Skeletal muscle tissue (tissue), 4 donors: ENCODE measurements around the gene SCN1B. TPM values are rescaled to one million over a fixed set of nuclear protein-coding genes. Genes with fewer than 3 reads are reported as not detected.
"Not testable (repeated sequence)": the region's sequence is repeated elsewhere in the genome, so short reads cannot be mapped to it uniquely, and the experiment has no call there.

Experiments
- H3K27ac ChIP-seq: one replicate; pipeline ENCODE4 v1.7.0; 2013; ENCODE audit warnings: mild to moderate bottlenecking, low read depth, low read length, inconsistent platforms
- H3K27me3 ChIP-seq, 3 donors: one replicate each; pipeline ENCODE4 v1.7.0; 2013; ENCODE audit warnings: low read length in 3 of 3; ENCODE audit not compliant: control insufficient read depth in 3 of 3, insufficient read depth in 3 of 3
- H3K36me3 ChIP-seq, 3 donors: one replicate each; pipeline ENCODE4 v1.7.0; 2013; ENCODE audit warnings: low read length in 3 of 3; ENCODE audit not compliant: control insufficient read depth in 3 of 3, insufficient read depth in 3 of 3
- H3K4me1 ChIP-seq, 3 donors: one replicate each; pipeline ENCODE4 v1.7.0; 2013; ENCODE audit warnings: low read length in 3 of 3, mild to moderate bottlenecking in 3 of 3; ENCODE audit not compliant: control insufficient read depth in 3 of 3, insufficient read depth in 3 of 3
- H3K4me3 ChIP-seq, 3 donors: one replicate each; pipeline ENCODE4 v1.7.0; 2013; ENCODE audit warnings: low read length in 3 of 3
- H3K9ac ChIP-seq, 3 donors: one replicate each; pipeline ENCODE4 v1.7.0; 2013; ENCODE audit warnings: low read length in 3 of 3, mild to moderate bottlenecking in 3 of 3, moderate library complexity in 2 of 3, low read depth in 1 of 3
- H3K9me3 ChIP-seq, 3 donors: one replicate each; pipeline ENCODE4 v1.7.0; 2013; ENCODE audit warnings: low read length in 3 of 3; ENCODE audit not compliant: control insufficient read depth in 3 of 3
- total RNA-seq: library from RNA; depleted of rRNA; stranded (reverse); fragments of >200 nt; gene quantifications from one replicate; pipeline ENCODE4 v1.2.3, GENCODE V29; 2014
- donor health status: Osteomylitis.

The SCN1B gene
- total RNA-seq, 1 donor from 2014 or later, result 1.6 TPM

GRCh38 chr19:35000647-35001501 lies 29.4 kb upstream of the SCN1B start:
- peaks cover 9 to 22% (median 17%) of the 10 kb centered on the region in 3 donors for H3K36me3 ChIP-seq
- H3K9me3 ChIP-seq, result no peaks in the 10 kb centered on the region
- H3K27me3 ChIP-seq, result no peaks in the 10 kb centered on the region
- H3K9ac ChIP-seq, result peak overlapping the region; percentile 74 to 83 (median 79)
- peak overlapping the region; percentile 83 for H3K27ac ChIP-seq
- H3K4me3 ChIP-seq, result peak overlapping the region; percentile 75 to 83 (median 81)
- H3K4me1 ChIP-seq, result peaks cover 26 to 68% (median 36%) of the 10 kb centered on the region in 3 donors

DNA sequence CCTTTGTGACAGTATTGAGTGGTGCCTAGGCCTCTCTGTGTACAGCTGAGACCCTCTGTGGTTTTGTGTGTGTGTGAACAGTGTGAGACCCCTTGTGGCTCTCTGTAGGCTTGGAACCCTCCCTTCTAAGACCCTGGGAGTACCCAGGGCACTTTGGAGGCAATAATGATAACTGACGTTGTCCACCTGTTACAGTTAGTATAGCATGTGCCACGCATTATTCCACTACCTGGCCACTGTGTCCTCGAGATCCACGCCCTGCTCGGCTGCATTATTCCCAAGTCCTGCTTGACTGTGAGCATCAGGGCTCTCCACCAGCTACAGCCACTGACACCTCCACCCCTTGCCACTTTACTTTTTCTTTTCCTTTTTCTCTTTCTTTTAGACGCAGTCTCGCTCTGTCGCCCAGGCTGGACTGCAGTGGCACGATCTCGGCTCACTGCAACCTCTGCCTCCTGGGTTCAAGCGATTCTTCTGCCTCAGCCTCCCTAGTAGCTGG lies 28.2 kb upstream of the SCN1B start:
- Histone ChIP-seq H3K36me3 (peaks cover 3 to 28% (median 12%) of the 10 kb centered on the region in 3 donors), H3K9me3 (no peaks in the 10 kb centered on the region), H3K9ac (peak overlapping the region in 1 of 3 donors; percentile 25), H3K27ac (peak overlapping the region; percentile 83), H3K4me1 (peaks cover 26 to 60% (median 33%) of the 10 kb centered on the region in 3 donors), H3K27me3 (no peaks in the 10 kb centered on the region), H3K4me3 (peak overlapping the region in 1 of 3 donors; percentile 15)

DNA sequence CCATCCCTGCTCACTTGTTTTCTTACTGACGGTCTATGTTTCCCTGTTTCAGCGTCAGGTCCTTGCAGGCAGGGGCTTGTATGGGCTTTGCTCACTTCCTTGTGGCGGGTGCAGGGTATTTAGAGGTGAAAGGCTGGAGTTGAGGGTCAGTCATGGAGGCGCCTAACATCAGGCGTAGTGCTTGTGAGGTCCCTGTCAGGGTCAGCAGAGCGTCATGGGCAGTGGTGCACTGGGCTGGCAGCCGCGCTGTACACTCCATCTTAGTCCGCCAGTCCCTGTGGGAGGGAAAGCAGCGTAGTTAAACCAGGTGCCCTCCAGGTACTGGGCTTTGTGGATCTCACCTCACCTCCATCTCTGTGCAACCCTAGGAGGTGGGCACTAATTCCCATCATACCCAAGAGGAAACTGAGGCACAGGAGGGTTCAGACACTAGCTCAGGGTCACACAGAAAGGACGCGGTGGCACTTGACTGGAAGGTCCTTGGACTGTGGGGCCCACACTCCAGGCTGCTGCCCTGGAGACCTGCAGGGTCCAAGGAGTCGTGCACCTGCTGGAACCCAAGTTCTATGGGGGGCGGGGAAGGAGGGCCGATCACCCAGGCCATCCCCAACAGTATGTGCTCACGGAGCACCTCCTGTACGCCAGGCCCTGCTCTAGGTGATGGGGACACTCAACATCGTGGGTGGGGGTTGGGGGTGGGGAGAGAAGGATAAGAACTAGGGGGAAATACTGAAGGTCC lies 25.6 kb upstream of the SCN1B start:
- H3K9ac ChIP-seq, result no peak overlapping the region
- no peak overlapping the region for H3K4me3 ChIP-seq
- H3K27ac ChIP-seq, result peak overlapping the region; percentile 28
- H3K4me1 ChIP-seq, result peaks cover 14 to 39% (median 26%) of the 10 kb centered on the region in 3 donors
- H3K36me3 ChIP-seq, result peaks cover 7 to 32% (median 18%) of the 10 kb centered on the region in 3 donors
- H3K9me3 ChIP-seq, result no peaks in the 10 kb centered on the region
- no peaks in the 10 kb centered on the region for H3K27me3 ChIP-seq

DNA sequence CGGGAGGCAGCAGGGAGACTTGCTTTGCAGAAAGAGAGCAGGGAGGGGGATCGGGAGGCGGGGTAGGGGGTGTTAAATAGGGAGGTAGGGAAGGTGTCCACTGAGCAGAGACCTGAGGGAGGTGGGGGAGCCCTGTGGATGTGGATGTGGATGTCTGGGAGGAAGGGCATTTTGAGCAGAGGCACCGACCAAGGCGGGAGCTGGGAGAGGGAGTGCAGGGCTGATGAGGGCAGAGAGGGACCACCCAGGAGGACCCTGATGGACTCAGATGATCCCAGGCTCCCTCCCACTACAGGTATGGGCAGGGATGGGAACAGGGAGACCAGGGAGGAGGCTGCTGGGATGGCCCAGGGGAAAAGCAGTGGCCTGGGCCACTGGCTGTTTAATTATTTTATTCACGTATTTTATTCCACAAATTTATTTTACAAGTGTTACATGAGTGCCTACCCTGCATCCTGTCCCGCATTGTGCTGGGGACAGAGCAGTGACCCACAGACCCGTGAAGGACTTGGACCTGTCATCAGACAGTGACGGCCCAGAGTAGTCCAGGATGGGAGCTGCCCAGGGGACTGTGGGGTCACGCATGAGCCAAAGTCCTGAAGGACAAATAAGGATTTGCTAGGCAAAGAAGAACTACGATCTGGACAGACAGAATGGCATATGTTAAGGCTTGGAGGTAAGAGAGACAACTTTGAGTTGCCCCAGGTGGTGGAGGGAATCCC lies 24.9 kb upstream of the SCN1B start:
- Histone ChIP-seq H3K36me3 (peaks cover 13 to 40% (median 18%) of the 10 kb centered on the region in 3 donors), H3K27ac (peak overlapping the region; percentile 6), H3K4me1 (peaks cover 12 to 39% (median 25%) of the 10 kb centered on the region in 3 donors), H3K27me3 (no peaks in the 10 kb centered on the region), H3K9ac (no peak overlapping the region), H3K4me3 (no peak overlapping the region), H3K9me3 (no peaks in the 10 kb centered on the region)

DNA sequence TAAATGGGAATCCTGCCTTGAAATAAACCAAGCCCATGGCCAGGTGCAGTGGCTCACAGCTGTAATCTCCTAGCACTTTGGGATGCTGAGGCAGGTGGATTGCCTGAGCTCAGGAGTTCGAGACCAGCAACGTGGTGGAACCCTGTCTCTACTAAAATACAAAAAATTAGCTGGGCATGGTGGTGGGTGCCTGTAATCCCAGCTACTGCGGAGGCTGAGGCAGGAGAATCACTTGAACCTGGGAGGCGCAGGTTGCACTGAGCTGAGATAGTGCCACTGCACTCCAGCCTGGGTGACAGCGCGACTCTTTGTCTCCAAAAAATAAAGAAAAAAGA lies 24.3 kb upstream of the SCN1B start:
- H3K4me3 ChIP-seq, H3K9me3 ChIP-seq, H3K27me3 ChIP-seq, H3K9ac ChIP-seq: not testable (repeated sequence)
- Histone ChIP-seq H3K27ac (peak overlapping the region; percentile 6), H3K4me1 (peaks cover 10 to 38% (median 24%) of the 10 kb centered on the region in 3 donors), H3K36me3 (peaks cover 17 to 44% (median 23%) of the 10 kb centered on the region in 3 donors)

DNA sequence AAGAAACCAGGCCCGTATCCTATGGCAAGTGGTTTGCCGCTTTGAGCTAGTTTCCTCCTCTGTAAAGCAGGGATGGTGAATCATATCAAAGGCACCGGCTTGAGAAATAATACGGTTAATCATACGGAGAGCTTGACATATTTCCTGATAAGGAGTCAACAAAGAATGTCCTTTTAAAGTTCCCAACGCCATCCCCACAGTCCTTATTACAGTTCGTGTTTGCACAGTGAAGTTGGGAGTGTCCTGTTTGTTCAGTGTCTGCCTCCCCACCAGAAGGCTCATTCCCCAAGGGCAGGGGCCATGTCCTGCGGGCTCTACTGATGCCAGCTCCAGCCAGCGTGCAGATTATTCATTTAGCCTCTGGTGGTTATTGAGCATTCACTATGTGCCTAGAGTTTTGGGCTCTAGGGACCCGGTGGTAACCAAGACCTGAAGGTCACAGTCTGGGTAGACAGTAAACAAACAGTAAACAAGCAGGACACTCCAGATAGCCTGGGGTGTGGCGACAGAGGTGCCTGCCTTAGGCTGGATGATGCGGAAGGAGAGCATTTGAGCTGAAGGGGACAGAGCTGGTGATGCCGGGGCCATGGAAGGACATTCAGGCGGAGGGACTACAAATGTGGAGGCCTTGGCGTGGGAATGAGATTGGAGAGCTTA lies 23.8 kb upstream of the SCN1B start:
- Histone ChIP-seq H3K4me3 (no peak overlapping the region), H3K36me3 (peaks cover 17 to 47% (median 27%) of the 10 kb centered on the region in 3 donors), H3K27me3 (no peaks in the 10 kb centered on the region), H3K27ac (peak overlapping the region; percentile 13), H3K4me1 (peaks cover 7 to 33% (median 19%) of the 10 kb centered on the region in 3 donors), H3K9ac (no peak overlapping the region), H3K9me3 (no peaks in the 10 kb centered on the region)

DNA sequence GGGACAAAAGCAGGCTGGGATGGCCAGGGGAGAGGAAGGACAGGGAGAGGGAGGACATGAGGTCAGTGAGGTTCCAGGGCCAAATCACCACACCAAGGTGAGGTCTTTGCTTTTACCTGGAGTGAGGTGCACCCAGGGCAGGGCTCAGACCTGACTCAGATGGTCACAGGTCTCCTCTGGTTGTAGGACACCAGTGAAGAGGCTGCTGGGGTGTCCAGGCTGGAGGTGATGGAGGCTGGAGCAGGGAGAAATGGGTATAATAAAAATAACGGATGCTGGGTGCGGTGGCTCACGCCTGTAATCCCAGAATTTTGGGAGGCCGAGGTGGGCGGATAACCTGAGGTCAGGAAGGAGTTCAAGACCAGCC lies 23.3 kb upstream of the SCN1B start:
- Histone ChIP-seq H3K4me1 (peaks cover 7 to 28% (median 19%) of the 10 kb centered on the region in 3 donors), H3K9ac (no peak overlapping the region)

GRCh38 chr19:35007427-35007826 lies 22.8 kb upstream of the SCN1B start:
- H3K27ac ChIP-seq, H3K4me3 ChIP-seq: not testable (repeated sequence)

More for the DNA sequence above, 23.3 kb upstream of the SCN1B start:
- no peaks in the 10 kb centered on the region for H3K27me3 ChIP-seq
- H3K4me3 ChIP-seq, result no peak overlapping the region
- H3K36me3 ChIP-seq, result peaks cover 22 to 47% (median 31%) of the 10 kb centered on the region in 3 donors
- peak overlapping the region; percentile 13 for H3K27ac ChIP-seq
- no peaks in the 10 kb centered on the region for H3K9me3 ChIP-seq

DNA sequence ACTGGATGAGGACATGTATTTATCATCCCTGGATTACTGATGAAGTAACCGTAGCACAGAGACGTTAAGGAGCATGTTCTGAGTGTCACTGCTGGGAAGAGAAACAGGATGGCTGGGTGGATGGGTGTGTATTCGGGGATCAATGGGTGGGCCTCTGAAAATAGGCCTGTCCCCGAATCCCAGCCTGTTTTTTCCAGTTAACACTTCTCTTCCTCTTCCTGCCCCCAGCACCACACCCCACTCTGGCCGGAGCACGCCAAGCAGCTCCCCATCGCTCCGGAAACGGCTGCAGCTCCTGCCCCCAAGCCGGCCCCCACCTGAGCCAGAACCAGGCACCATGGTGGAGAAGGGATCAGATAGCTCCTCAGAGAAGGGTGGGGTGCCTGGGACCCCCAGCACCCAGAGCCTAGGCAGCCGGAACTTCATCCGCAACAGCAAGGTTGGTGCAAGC lies 21.4 kb upstream of the SCN1B start:
- Histone ChIP-seq H3K36me3 (peaks cover 28 to 49% (median 35%) of the 10 kb centered on the region in 3 donors), H3K4me3 (no peak overlapping the region), H3K27me3 (no peaks in the 10 kb centered on the region), H3K9ac (no peak overlapping the region), H3K27ac (peak overlapping the region; percentile 58), H3K9me3 (no peaks in the 10 kb centered on the region), H3K4me1 (peaks cover 10 to 27% (median 16%) of the 10 kb centered on the region in 3 donors)

More at GRCh38 chr19:35007427-35007826, 22.8 kb upstream of the SCN1B start:
- peaks cover 27 to 50% (median 31%) of the 10 kb centered on the region in 3 donors for H3K36me3 ChIP-seq
- peaks cover 8 to 29% (median 21%) of the 10 kb centered on the region in 3 donors for H3K4me1 ChIP-seq
- not testable (repeated sequence) for H3K9me3 ChIP-seq, H3K27me3 ChIP-seq, H3K9ac ChIP-seq
